ENCODE measurements around the gene CRTC1. TPM values are rescaled to one million over a fixed set of nuclear protein-coding genes. Genes with fewer than 3 reads are reported as not detected.

Gene CRTC1
- polyA plus RNA-seq, 1 donor from 2014 or later, result 1.7 TPM

- H3K9me3 Mint-ChIP-seq, result peaks cover 0 to 1% (median 0%) of the 10 kb centered on the region in 3 donors
Observed at GRCh38 chr19:18773682-18774081, 90.2 kb downstream of the CRTC1 start.

GRCh38 chr19:18774107-18774506, 90.6 kb downstream of the CRTC1 start:
- Mint-ChIP-seq H3K4me1 (peaks cover 0 to 2% (median 0%) of the 10 kb centered on the region in 3 donors), H3K27ac (peak overlapping the region in 2 of 3 donors; percentile 53 to 87), H3K36me3 (peaks cover 2% of the 10 kb centered on the region), H3K9me3 (peaks cover 0 to 1% (median 0%) of the 10 kb centered on the region in 3 donors), H3K4me3 (no peak overlapping the region), H3K27me3 (peaks cover 3% of the 10 kb centered on the region)

More at GRCh38 chr19:18773682-18774081, 90.2 kb downstream of the CRTC1 start:
- H3K36me3 Mint-ChIP-seq, result peaks cover 2% of the 10 kb centered on the region
- peaks cover 0 to 2% (median 0%) of the 10 kb centered on the region in 3 donors for H3K4me1 Mint-ChIP-seq
- H3K27me3 Mint-ChIP-seq, result peaks cover 3% of the 10 kb centered on the region
- H3K4me3 Mint-ChIP-seq, result no peak overlapping the region
- H3K27ac Mint-ChIP-seq, result peak overlapping the region in 2 of 3 donors; percentile 53 to 87

- Mint-ChIP-seq H3K27me3 (peaks cover 3% of the 10 kb centered on the region), H3K27ac (no peak overlapping the region), H3K9me3 (peaks cover 0 to 1% (median 0%) of the 10 kb centered on the region in 3 donors), H3K36me3 (peaks cover 2% of the 10 kb centered on the region), H3K4me3 (no peak overlapping the region), H3K4me1 (peaks cover 0 to 2% (median 0%) of the 10 kb centered on the region in 3 donors)
Observed at GRCh38 chr19:18774782-18775444, 91.4 kb downstream of the CRTC1 start.

GRCh38 chr19:18775586-18776287, 92.3 kb downstream of the CRTC1 start:
- no peak overlapping the region for H3K4me3 Mint-ChIP-seq
- H3K4me1 Mint-ChIP-seq, result peaks cover 0 to 2% (median 0%) of the 10 kb centered on the region in 3 donors
- peaks cover 3% of the 10 kb centered on the region for H3K27me3 Mint-ChIP-seq
- no peak overlapping the region for H3K27ac Mint-ChIP-seq
- no peaks in the 10 kb centered on the region for H3K9me3 Mint-ChIP-seq
- H3K36me3 Mint-ChIP-seq, result peaks cover 2% of the 10 kb centered on the region

GRCh38 chr19:18776288-18776594, 92.8 kb downstream of the CRTC1 start:
- Mint-ChIP-seq H3K4me3 (no peak overlapping the region), H3K9me3 (no peaks in the 10 kb centered on the region), H3K36me3 (peaks cover 2% of the 10 kb centered on the region), H3K27ac (no peak overlapping the region), H3K27me3 (peaks cover 3% of the 10 kb centered on the region), H3K4me1 (peaks cover 0 to 2% (median 0%) of the 10 kb centered on the region in 3 donors)

- Mint-ChIP-seq H3K4me3 (no peak overlapping the region), H3K9me3 (no peaks in the 10 kb centered on the region), H3K36me3 (peaks cover 2% of the 10 kb centered on the region), H3K4me1 (peaks cover 0 to 2% (median 0%) of the 10 kb centered on the region in 3 donors), H3K27ac (no peak overlapping the region), H3K27me3 (peaks cover 3% of the 10 kb centered on the region)
Observed at GRCh38 chr19:18776736-18777135, 93.3 kb downstream of the CRTC1 start.

- peaks cover 3 to 6% (median 5%) of the 10 kb centered on the region in 3 donors for H3K4me1 Mint-ChIP-seq
- peak overlapping the region in 1 of 3 donors; percentile 45 for H3K27ac Mint-ChIP-seq
- peaks cover 4% of the 10 kb centered on the region for H3K27me3 Mint-ChIP-seq
- H3K9me3 Mint-ChIP-seq, result no peaks in the 10 kb centered on the region
- H3K36me3 Mint-ChIP-seq, result peaks cover 2% of the 10 kb centered on the region
- H3K4me3 Mint-ChIP-seq, result no peak overlapping the region
Observed at GRCh38 chr19:18777301-18778075, 94.0 kb downstream of the CRTC1 start.

GRCh38 chr19:18778076-18778389, 94.6 kb downstream of the CRTC1 start:
- H3K27ac Mint-ChIP-seq, result peak overlapping the region in 1 of 3 donors; percentile 45
- peaks cover 2% of the 10 kb centered on the region for H3K36me3 Mint-ChIP-seq
- H3K4me1 Mint-ChIP-seq, result peaks cover 5 to 8% (median 5%) of the 10 kb centered on the region in 3 donors
- H3K27me3 Mint-ChIP-seq, result peaks cover 6% of the 10 kb centered on the region
- H3K9me3 Mint-ChIP-seq, result no peaks in the 10 kb centered on the region
- no peak overlapping the region for H3K4me3 Mint-ChIP-seq

GRCh38 chr19:18778826-18779495, 95.5 kb downstream of the CRTC1 start:
- H3K36me3 Mint-ChIP-seq, result peaks cover 2% of the 10 kb centered on the region
- H3K27me3 Mint-ChIP-seq, result peaks cover 6% of the 10 kb centered on the region
- H3K4me3 Mint-ChIP-seq, result peak overlapping the region in 1 of 4 donors; percentile 14
- H3K9me3 Mint-ChIP-seq, result no peaks in the 10 kb centered on the region
- peaks cover 5 to 8% (median 5%) of the 10 kb centered on the region in 3 donors for H3K4me1 Mint-ChIP-seq
- H3K27ac Mint-ChIP-seq, result no peak overlapping the region

GRCh38 chr19:18780081-18780480, 96.6 kb downstream of the CRTC1 start:
- no peak overlapping the region for H3K4me3 Mint-ChIP-seq
- H3K27ac Mint-ChIP-seq, result no peak overlapping the region

GRCh38 chr19:18780631-18781030, 97.2 kb downstream of the CRTC1 start:
- Mint-ChIP-seq H3K27me3 (peaks cover 15% of the 10 kb centered on the region), H3K9me3 (no peaks in the 10 kb centered on the region), H3K36me3 (peaks cover 2% of the 10 kb centered on the region), H3K4me1 (peaks cover 5 to 12% (median 8%) of the 10 kb centered on the region in 3 donors), H3K27ac (no peak overlapping the region), H3K4me3 (no peak overlapping the region)

More at GRCh38 chr19:18780081-18780480, 96.6 kb downstream of the CRTC1 start:
- Mint-ChIP-seq H3K36me3 (peaks cover 2% of the 10 kb centered on the region), H3K4me1 (peaks cover 5 to 8% (median 7%) of the 10 kb centered on the region in 3 donors), H3K9me3 (no peaks in the 10 kb centered on the region), H3K27me3 (peaks cover 12% of the 10 kb centered on the region)

- Mint-ChIP-seq H3K36me3 (peaks cover 2% of the 10 kb centered on the region), H3K4me1 (peaks cover 5 to 13% (median 10%) of the 10 kb centered on the region in 3 donors), H3K27me3 (peaks cover 19% of the 10 kb centered on the region), H3K27ac (no peak overlapping the region), H3K9me3 (no peaks in the 10 kb centered on the region), H3K4me3 (no peak overlapping the region)
Observed at GRCh38 chr19:18781047-18781600, 97.6 kb downstream of the CRTC1 start.

GRCh38 chr19:18781885-18782527, 98.5 kb downstream of the CRTC1 start:
- Mint-ChIP-seq H3K36me3 (peaks cover 2% of the 10 kb centered on the region), H3K27me3 (peaks cover 23% of the 10 kb centered on the region), H3K27ac (peak overlapping the region in 1 of 3 donors; percentile 80), H3K4me3 (peak overlapping the region in 1 of 4 donors; percentile 50), H3K9me3 (no peaks in the 10 kb centered on the region), H3K4me1 (peaks cover 5 to 16% (median 10%) of the 10 kb centered on the region in 3 donors)
